ENCODE results near the gene AHRR. TPM values are rescaled to one million over a fixed set of nuclear protein-coding genes. Genes with fewer than 3 reads are reported as not detected.

AHRR gene
- total and polyA plus RNA-seq, 12 donors: 0.07 to 1.2 (median 0.33) TPM; not detected in 2

DNA sequence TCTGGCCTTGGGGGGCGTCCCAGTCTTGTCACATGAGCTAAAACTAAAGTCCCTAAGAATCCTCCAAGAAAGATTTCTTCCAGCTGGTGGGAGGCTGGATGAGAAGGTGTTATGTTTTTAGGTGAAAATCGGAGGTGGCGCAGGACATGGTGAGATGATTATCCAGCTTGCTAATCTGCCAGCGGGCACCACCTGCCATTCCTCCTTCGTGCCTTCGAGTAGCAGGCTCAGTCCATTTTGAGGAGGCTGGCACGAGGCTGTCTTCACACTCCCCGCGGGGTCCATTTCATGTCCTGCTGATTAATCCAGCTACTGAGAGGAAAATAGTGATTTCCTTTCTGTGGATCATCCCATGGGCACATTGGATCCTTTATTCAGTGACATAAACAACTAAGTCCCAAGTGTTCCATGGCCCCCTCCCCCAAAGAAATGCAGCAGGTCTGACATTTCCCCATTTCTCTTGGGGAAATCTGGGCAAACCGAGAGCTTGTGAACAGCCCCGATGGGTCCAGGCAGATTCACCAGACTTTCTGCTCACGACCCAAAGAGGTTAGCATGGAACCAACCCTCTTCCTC lies 83.2 kb downstream of the AHRR start:
- intact Hi-C loops (cut with DNase I): no loop called here
- H3K27ac ChIP-seq: no peak overlapping the region
- no peaks in the 10 kb centered on the region for H3K36me3 ChIP-seq
- TF ChIP-seq CTCF (IDR thresholded peaks at IDR 0.05): no peak
- peaks cover 0 to 33% (median 10%) of the 10 kb centered on the region in 7 donors for H3K27me3 ChIP-seq
- H3K4me1 ChIP-seq: peaks cover 0 to 11% (median 9%) of the 10 kb centered on the region in 9 donors
- H3K9me3 ChIP-seq: no peaks in the 10 kb centered on the region
- H3K4me3 ChIP-seq: no peak overlapping the region
- ATAC-seq (no peak), DNase-seq (no peak)
- 83 to 85% methylated on average over 12 of the region's 12 CpGs for WGBS, 2 donors

DNA sequence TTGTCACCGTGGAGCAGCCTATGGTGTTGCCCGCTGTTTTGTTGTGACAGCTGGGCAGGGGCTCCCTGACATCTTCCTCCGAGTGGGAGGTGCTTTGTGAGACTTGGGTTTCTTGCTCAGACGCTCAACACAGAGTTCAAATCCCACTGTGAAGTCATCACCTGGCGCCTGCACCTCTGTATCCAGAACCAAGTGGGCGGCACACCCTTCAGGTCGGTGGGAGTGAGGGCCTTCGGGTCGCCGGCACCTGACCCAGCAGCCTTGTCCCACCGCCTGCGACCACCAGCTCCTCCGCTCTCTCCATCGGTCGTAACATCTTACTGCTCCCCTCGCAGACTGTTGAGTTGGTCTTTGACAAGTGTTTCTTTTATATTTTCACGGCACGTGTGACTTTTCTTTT lies 83.9 kb downstream of the AHRR start:
- TF ChIP-seq CTCF (IDR thresholded peaks at IDR 0.05): no peak
- no peak overlapping the region for H3K4me3 ChIP-seq
- peaks cover 0 to 39% (median 16%) of the 10 kb centered on the region in 7 donors for H3K27me3 ChIP-seq
- no peaks in the 10 kb centered on the region for H3K36me3 ChIP-seq
- WGBS, 2 donors: 80 to 81% methylated on average over 18 of the region's 18 CpGs
- peaks cover 0 to 5% (median 2%) of the 10 kb centered on the region in 9 donors for H3K4me1 ChIP-seq
- H3K9me3 ChIP-seq: no peaks in the 10 kb centered on the region
- no peak overlapping the region for H3K27ac ChIP-seq
- intact Hi-C loops (cut with DNase I): no loop called here
- no peak for ATAC-seq
- DNase-seq: no peak

- WGBS, 2 donors: 78% methylated on average over 9 of the region's 9 CpGs
- H3K4me1 ChIP-seq: no peaks in the 10 kb centered on the region
- no peak for TF ChIP-seq CTCF (IDR thresholded peaks at IDR 0.05)
- no peak overlapping the region for H3K4me3 ChIP-seq
- intact Hi-C loops (cut with DNase I): no loop called here
- no peak for ATAC-seq
- H3K27ac ChIP-seq: no peak overlapping the region
- H3K27me3 ChIP-seq: peaks cover 0 to 35% (median 11%) of the 10 kb centered on the region in 7 donors
- H3K9me3 ChIP-seq: no peaks in the 10 kb centered on the region
- no peaks in the 10 kb centered on the region for H3K36me3 ChIP-seq
- DNase-seq: no peak
Measured at GRCh38 chr5:406041-406440, 84.5 kb downstream of the AHRR start.

GRCh38 chr5:407051-407450 lies 85.5 kb downstream of the AHRR start:
- Histone ChIP-seq H3K27me3 (peaks cover 0 to 25% (median 6%) of the 10 kb centered on the region in 7 donors), H3K27ac (no peak overlapping the region), H3K9me3 (no peaks in the 10 kb centered on the region), H3K4me1 (no peaks in the 10 kb centered on the region), H3K4me3 (no peak overlapping the region), H3K36me3 (no peaks in the 10 kb centered on the region)
- intact Hi-C loops (cut with DNase I): no loop called here
- TF ChIP-seq CTCF (IDR thresholded peaks at IDR 0.05): no peak
- ATAC-seq (no peak), DNase-seq (no peak)
- 78 to 79% methylated on average over 6 of the region's 6 CpGs for WGBS, 2 donors

Data from heart right ventricle (tissue), 16 donors.